ENCODE measurements around the gene PRPH2.
"Not testable (repeated sequence)": the region's sequence is repeated elsewhere in the genome, so short reads cannot be mapped to it uniquely, and the experiment has no call there.

Gene PRPH2

DNA sequence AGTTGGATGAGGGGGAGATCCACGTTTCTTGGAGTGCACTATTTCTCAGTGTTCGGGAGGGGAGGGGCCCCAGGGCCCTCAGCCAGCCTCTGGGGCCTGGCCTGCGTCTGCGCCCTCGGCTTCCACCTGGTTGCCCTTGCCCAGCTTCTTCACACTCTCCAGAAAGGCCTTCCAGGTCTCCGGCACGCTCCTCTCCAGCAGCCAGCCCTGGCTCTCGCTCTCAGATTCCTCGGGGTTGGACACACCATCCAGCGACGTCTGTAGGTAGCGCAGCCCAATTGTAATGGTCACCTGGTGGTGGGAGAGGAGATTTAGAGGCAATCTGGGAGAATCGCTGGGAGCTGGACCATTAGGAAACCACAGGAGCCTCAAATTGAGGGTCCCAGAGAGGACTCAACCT is 24.2 kb downstream of the PRPH2 start:
- DNase-seq (ENCODE audit: low read depth), result no peak

DNA sequence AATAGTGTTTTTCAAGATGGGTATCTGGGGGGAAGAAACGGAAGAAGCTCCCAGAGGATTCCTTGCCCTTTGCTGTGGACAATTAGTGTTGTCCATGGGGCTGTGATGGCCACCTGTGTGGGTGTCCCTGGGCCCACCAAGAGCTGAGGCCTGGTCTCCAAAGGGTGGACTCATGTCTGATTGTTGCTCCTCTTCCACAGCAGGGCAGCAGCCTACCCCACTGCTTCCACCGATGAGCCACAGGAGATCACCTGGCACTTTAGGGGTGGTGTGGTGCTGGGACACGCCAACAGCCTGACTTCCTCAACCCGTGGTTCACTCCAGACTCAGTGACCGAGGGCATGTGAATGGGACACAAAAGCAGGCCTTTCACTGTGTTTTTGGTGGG is 25.1 kb downstream of the PRPH2 start:
- no peak for DNase-seq (ENCODE audit: low read depth)

GRCh38 chr6:42696526-42697267 is 25.7 kb downstream of the PRPH2 start:
- DNase-seq (ENCODE audit: low read depth), result no peak

- no peak for DNase-seq (ENCODE audit: low read depth)
These were observed 27.8 kb downstream of the PRPH2 start for GRCh38 chr6:42694586-42694985.

- DNase-seq (ENCODE audit: low read depth), result no peak
These were observed 28.6 kb downstream of the PRPH2 start for GRCh38 chr6:42693725-42694323.

DNA sequence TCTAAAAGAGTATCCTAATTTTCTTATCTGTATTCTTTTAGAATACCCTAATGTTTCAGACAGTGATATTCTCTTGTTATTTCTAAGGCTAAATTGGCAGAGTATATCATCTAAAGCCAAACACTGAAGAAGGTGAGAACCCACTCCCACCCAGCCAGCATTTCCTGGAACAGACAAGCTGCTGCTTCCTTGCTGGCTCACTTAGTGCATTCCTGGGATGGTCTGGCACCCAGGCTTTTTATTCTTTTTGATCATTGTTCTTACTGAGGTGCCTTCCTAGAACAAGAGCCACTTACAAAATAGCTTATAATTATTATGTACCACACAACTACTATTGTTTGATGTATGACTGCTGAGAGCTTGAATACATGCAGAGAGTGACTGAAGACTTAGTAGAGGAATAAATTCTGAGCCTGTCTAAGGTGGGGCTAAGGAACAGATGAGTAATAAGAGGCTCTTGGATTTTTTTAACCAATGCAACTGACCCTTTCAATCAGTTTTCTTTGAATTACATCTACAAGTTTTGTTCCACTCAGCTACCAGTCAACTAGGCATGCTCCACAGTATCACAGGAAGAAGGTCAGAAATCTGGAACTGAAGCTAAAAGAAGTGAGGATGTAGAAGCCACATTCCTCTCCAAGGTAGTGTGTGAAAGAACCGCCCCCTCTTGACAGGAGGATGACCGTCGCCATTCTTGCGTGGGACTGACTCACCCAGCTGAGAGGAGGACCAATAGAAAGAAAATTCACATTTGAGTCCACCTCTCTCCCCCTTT is 30.1 kb downstream of the PRPH2 start:
- DNase-seq (ENCODE audit: low read depth), result no peak

DNA sequence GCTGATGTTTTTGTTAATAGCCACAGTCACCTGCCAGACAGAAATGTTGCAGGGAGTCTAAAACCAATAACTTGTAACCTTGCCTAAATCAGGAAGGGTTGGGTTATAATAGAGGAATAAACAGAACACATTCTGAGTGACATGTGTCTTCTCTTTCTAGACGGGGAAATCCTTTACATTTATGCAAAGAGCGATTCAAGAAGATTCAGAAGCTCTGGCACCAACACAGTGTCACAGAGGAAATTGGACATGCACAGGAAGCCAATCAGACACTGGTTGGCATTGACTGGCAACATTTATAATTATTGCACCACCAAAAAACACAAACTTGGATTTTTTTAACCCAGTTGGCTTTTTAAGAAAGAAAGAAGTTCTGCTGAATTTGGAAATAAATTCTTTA is 31.5 kb downstream of the PRPH2 start:
- DNase-seq (ENCODE audit: low read depth), result no peak

DNA sequence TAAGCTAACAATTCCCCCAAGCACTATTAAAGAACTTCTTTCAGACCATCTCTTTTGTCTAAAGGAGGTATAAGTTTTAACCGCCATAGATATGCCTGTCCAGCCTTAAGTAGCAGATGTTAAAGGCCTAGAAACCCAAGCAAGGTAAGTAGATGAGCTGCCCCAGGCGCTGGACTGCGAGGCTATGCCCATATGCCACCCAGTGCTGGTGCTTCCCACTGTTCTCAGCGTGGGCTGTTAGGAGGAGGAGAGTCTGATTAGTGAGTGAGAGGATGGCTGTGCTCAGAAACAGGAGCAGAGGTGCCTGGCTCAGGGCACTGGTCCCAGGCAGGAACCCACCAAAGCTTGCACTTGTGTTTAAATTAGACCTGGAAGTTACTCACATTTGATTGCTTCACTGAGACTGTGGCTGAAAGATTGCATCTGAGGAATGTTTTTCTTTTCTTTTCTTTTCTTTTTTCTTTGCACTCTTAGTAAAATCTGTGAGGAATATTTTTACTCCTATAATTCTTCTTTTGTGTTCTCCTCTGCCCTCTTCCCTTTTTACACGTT is 32.2 kb downstream of the PRPH2 start:
- DNase-seq (ENCODE audit: low read depth), result no peak

DNA sequence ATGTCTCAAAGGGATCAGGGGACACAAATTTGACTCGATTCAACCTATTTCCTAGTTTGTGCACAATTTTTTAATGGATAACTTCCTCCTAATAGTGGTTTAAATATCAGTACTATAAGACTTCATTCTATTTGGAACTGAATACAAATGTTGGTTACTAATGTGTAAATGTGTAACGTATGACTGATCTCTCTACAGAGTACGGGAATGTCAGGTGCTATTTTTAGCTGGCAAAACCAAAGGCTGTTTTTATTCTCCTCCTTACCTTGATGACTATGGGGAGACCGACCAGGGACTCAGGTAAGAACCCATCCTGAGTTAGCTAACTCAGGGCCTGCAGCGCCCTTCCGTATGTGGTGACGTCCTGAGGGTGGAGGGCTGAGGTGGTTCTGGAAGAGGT is 33.0 kb downstream of the PRPH2 start:
- DNase-seq (ENCODE audit: low read depth), result no peak

DNA sequence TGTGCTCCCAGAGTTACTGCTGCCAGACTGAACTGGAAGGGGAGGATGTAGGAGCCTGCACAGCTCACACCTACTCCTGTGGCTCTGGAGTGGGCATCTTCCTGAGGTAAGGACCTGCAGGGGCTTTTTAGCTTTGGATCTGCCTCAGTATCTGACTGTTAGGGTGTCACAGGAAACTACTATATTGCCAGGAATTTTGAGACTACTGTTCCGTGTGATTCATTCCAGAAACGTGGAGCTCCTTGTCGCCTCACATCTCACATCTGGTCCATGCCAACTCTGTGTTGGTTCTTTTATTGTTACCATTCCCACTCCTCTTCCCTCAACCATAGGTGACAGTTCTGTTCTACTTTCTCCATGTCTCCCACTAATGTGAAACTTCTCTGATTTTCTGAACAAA is 34.1 kb downstream of the PRPH2 start:
- no peak for DNase-seq (ENCODE audit: low read depth)

DNA sequence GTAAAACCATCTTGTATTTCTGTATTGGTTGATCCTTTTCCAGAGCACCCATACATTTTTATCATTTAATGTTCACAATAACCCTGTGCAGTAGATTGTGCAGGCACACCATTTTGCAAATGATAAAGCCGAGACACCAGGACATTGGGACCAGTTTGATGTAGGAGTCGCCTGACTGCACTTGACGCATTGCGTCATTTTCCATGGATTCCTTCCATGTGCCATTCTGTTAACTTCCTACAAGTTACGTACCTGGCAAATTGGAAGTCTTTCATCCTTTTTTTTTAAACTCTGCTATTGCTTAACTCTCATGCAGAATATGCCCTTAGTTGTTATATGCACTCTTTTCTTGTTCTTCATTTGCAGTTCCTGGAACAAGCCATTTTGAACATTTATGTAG is 43.0 kb downstream of the PRPH2 start:
- DNase-seq (ENCODE audit: low read depth), result no peak

DNA sequence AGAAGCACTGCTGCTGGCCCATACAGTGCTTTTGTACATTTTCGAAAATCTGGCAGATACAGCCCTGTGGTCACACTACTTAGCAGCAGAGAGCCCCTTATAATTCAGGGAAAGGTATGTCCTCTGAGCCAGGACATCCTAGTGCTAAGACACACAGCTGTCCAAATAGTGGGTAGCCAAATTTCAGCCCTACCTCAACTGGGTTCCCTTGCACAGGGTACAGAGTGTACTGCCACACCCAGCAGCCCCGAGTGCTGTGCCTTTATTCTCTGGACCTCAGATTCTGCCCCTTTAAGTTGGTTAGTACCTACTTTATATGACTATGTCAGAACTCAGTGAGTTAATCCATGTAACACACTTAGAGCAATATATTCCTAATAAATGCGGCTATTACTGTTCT is 47.6 kb downstream of the PRPH2 start:
- no peak for DNase-seq (ENCODE audit: low read depth)

- DNase-seq (ENCODE audit: low read depth), result not testable (repeated sequence)
These were observed 48.0 kb downstream of the PRPH2 start for GRCh38 chr6:42674368-42674767.

- DNase-seq (ENCODE audit: low read depth), result no peak
These were observed 57.7 kb downstream of the PRPH2 start for GRCh38 chr6:42664718-42665117.

DNA sequence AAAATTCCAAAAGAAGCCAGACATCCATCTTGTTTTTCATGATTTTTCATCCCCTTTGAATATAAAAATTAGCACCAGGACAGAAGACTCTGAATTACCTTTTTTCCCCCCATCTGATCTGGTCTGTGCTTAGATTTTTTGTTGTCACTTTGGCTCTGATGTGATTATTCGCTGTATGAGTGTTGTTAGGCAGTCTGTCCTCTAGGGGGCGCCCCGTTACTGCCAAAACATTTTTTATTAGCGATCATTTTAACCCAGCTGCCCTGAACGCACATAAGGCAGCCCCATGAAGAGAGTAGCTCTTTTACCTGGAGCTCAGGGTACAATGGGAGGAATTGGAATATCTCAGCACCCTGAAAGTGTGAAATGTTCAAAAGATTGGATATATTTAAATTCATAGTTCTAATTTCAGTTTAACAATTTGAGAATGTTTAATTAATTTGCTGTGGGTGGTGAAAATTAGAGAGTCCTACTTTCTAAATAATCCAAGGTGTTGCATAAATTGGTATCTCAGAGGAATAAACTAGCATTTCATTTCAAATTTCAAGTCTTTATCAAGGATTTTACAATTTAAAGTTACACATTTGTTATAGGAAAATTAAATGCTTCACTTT is 60.8 kb downstream of the PRPH2 start:
- peak; percentile 81 for DNase-seq (ENCODE audit: low read depth)

- DNase-seq (ENCODE audit: low read depth), result no peak
These were observed 62.6 kb downstream of the PRPH2 start for GRCh38 chr6:42659806-42660205.

DNA sequence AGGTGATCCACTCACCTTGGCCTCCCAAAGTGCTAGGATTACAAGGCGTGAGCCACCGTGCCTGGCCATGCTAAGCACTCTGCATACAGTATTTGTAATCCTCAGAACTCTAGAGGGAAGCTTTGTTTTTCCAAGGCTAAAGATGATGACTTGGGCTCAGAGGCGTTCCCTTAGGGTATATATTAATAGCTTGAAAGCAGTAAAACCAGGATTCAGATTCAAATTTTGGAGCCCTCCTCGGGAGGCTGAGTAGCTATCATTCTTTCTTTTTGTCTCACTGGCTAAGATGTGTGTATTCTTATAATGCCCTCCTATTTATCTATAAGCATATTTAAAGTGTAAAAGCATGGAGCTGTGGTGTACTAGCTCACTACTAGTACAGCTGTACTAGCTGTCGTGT is 68.5 kb downstream of the PRPH2 start:
- no peak for DNase-seq (ENCODE audit: low read depth)

GRCh38 chr6:42652024-42652746 is 70.2 kb downstream of the PRPH2 start:
- DNase-seq (ENCODE audit: low read depth), result no peak
